ENCODE data around the gene SMAD5. TPM values are rescaled to one million over a fixed set of nuclear protein-coding genes. Genes with fewer than 3 reads are reported as not detected.

SMAD5 gene
- total RNA-seq: 10 to 100 TPM; 26.6 to 54.0 (median 36.0) TPM

DNA sequence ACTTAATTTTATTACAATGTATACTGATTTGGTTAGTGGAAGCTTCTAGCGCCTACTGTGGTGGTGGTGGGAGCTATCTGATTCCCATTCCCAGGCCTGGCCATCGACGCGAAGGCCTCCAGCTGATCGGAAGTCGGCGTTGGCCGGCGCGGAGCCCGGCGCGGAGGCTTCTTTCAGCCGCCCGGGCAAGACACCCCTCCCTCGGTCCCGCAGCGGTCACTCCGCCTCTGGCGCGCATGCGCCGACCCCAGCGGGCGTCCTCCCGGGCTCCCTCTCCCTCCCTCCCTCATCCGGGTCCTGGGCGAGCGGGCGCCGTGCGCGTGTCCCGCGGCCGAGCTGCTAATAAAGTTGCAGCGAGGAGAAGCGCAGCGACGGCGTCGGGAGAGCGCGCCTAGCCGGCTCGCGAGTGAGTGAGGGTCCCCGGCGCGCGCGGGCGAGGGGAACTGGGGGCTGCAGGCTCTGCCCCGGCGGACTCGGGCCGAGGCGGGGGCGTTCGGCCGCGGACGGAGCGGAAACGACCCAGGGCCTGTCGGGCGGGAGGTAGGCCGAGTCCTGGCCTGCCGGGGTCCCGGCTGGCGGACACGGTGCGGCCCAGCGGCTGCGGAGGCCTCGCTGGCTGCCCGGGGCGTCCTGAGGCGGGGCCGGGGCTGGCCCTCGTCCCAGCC is at the start of gene SMAD5:
Gene SMAD5, plus strand, starts transcription at position 289 of the 665 bp plus-strand sequence. CDS start 20,916 bp downstream, outside the sequence.
- in situ Hi-C loops (cut with MboI; ENCODE audit: low pct_unique_long_range_greater_than_20kb in 2 of 9, low sequenced_read_pairs in 9 of 9, unreplicated experiment in 9 of 9): no loop called here
- WGBS, 10 experiments: 0 to 2% (median 0%) methylated on average over 3 to 11 of the region's 81 CpGs; no CpG with 5 or more reads in 6 of the 10 experiments
- H3K4me3 ChIP-seq: peak within 1 kb of the TSS; percentile 89 to 98 (median 93)
- ATAC-seq (replicated peaks in 6 of 8): peak; percentile 83 to 94 (median 91)
- peak within 1 kb of the TSS; percentile 90 to 95 for H3K27ac ChIP-seq
- peaks cover 13 to 20% of the 10 kb centered on the region in 2 donors for H3K4me1 ChIP-seq (replicated peaks in 1 of 2)

- H3K4me1 ChIP-seq (replicated peaks in 1 of 2): peaks cover 3 to 19% of the 10 kb centered on the region in 2 donors
- 57 to 100% (median 89%) methylated on average over 1 of the region's 1 CpG; no CpG with 5 or more reads in 3 of the 10 experiments for WGBS, 10 experiments
- in situ Hi-C loops (cut with MboI; ENCODE audit: low pct_unique_long_range_greater_than_20kb in 2 of 9, low sequenced_read_pairs in 9 of 9, unreplicated experiment in 9 of 9): no loop called here
- ATAC-seq (replicated peaks in 6 of 8): no peak
- H3K4me3 ChIP-seq: no peak overlapping the region
- H3K27ac ChIP-seq: no peak overlapping the region
Observed at GRCh38 chr5:136084698-136085097, 47.9 kb upstream of the SMAD5 start.

- ATAC-seq (replicated peaks in 6 of 8): no peak
- Histone ChIP-seq H3K27ac (no peak overlapping the region), H3K4me3 (no peak overlapping the region), H3K4me1 (replicated peaks in 1 of 2) (peaks cover 6 to 11% of the 10 kb centered on the region in 2 donors)
- 71 to 100% (median 89%) methylated on average over 2 to 5 of the region's 5 CpGs; no CpG with 5 or more reads in 1 of the 10 experiments for WGBS, 10 experiments
- in situ Hi-C loops (cut with MboI; ENCODE audit: low pct_unique_long_range_greater_than_20kb in 2 of 9, low sequenced_read_pairs in 9 of 9, unreplicated experiment in 9 of 9): no loop called here
Observed at GRCh38 chr5:136086783-136087566, 45.7 kb upstream of the SMAD5 start.

- in situ Hi-C loops (cut with MboI; ENCODE audit: low pct_unique_long_range_greater_than_20kb in 2 of 9, low sequenced_read_pairs in 9 of 9, unreplicated experiment in 9 of 9): no loop called here
- Histone ChIP-seq H3K4me1 (replicated peaks in 1 of 2) (peaks cover 2 to 3% of the 10 kb centered on the region in 2 donors), H3K27ac (no peak overlapping the region), H3K4me3 (no peak overlapping the region)
- WGBS, 10 experiments: 4 to 92% (median 88%) methylated on average over 2 to 14 of the region's 16 CpGs; no CpG with 5 or more reads in 1 of the 10 experiments
- ATAC-seq (replicated peaks in 6 of 8): peak in 3 of 8 experiments; percentile 61 to 97 (median 97)
Observed at GRCh38 chr5:136087961-136088871, 44.4 kb upstream of the SMAD5 start.

DNA sequence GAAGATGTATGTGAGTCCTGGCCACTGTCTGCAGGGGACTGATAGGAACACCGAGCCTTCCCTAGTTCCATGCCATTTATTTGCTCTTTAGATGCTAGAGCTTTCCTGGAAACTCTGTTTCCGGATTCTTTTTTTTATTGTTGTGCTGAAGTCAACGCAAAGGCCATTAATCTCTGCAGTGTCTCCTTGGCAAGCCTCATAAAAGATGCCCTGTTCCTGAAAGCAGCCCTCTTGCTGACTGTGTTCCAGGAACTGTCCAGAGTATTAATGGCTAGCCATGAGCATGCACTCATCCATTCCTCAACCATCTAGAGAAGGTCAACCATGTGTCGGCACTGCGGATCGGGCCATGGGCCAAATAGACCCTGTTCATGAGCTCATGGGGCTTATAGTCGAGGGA is 42.9 kb upstream of the SMAD5 start:
- Histone ChIP-seq H3K4me3 (no peak overlapping the region), H3K27ac (no peak overlapping the region), H3K4me1 (replicated peaks in 1 of 2) (peaks cover 2 to 3% of the 10 kb centered on the region in 2 donors)
- in situ Hi-C loops (cut with MboI; ENCODE audit: low pct_unique_long_range_greater_than_20kb in 2 of 9, low sequenced_read_pairs in 9 of 9, unreplicated experiment in 9 of 9): no loop called here
- WGBS, 10 experiments: 6 to 90% (median 64%) methylated on average over 1 to 7 of the region's 7 CpGs
- peak in 5 of 8 experiments; percentile 95 to 99 (median 98) for ATAC-seq (replicated peaks in 6 of 8)

GRCh38 chr5:136090319-136090718 is 42.3 kb upstream of the SMAD5 start:
- in situ Hi-C loops (cut with MboI; ENCODE audit: low pct_unique_long_range_greater_than_20kb in 2 of 9, low sequenced_read_pairs in 9 of 9, unreplicated experiment in 9 of 9): no loop called here
- no peak for ATAC-seq (replicated peaks in 6 of 8)
- Histone ChIP-seq H3K4me1 (replicated peaks in 1 of 2) (peaks cover 2 to 3% of the 10 kb centered on the region in 2 donors), H3K27ac (no peak overlapping the region), H3K4me3 (no peak overlapping the region)
- WGBS, 10 experiments: 80 to 100% (median 89%) methylated on average over 1 to 4 of the region's 4 CpGs; no CpG with 5 or more reads in 1 of the 10 experiments

- ATAC-seq (replicated peaks in 6 of 8): no peak
- H3K27ac ChIP-seq: no peak overlapping the region
- in situ Hi-C loops (cut with MboI; ENCODE audit: low pct_unique_long_range_greater_than_20kb in 2 of 9, low sequenced_read_pairs in 9 of 9, unreplicated experiment in 9 of 9): no loop called here
- H3K4me1 ChIP-seq (replicated peaks in 1 of 2): peaks cover 2 to 3% of the 10 kb centered on the region in 2 donors
- no peak overlapping the region for H3K4me3 ChIP-seq
- WGBS, 10 experiments: 40 to 100% (median 74%) methylated on average over 1 to 3 of the region's 3 CpGs; no CpG with 5 or more reads in 2 of the 10 experiments
Observed at GRCh38 chr5:136094189-136094912, 38.3 kb upstream of the SMAD5 start.

- Histone ChIP-seq H3K4me3 (no peak overlapping the region), H3K27ac (no peak overlapping the region), H3K4me1 (replicated peaks in 1 of 2) (peaks cover 0 to under 1% of the 10 kb centered on the region in 2 donors)
- ATAC-seq (replicated peaks in 6 of 8): no peak
- in situ Hi-C loops (cut with MboI; ENCODE audit: low pct_unique_long_range_greater_than_20kb in 2 of 9, low sequenced_read_pairs in 9 of 9, unreplicated experiment in 9 of 9): no loop called here
- 47 to 100% (median 73%) methylated on average over 1 to 7 of the region's 8 CpGs for WGBS, 10 experiments
Observed at GRCh38 chr5:136094913-136095641, 37.6 kb upstream of the SMAD5 start.

DNA sequence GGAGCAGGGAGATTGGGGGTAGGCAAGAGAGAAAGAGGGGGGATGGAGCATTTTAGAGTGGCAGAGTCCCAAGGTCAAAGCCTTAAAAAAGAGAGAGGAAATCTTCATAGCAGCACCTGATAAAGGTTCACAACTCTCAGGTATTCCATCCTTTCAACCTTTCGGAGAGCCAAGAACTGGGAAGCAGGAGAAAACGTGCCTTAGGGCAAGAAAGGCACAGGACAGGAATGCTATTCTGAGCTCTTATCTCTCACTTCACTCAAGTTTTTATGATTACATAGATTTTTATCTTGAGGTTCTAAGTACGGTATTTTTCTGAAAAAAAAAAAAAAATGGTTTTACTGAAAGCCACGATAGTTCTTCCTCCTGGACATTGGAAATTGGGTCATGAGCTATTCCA is 34.5 kb upstream of the SMAD5 start:
- in situ Hi-C loops (cut with MboI; ENCODE audit: low pct_unique_long_range_greater_than_20kb in 2 of 9, low sequenced_read_pairs in 9 of 9, unreplicated experiment in 9 of 9): no loop called here
- no peak for ATAC-seq (replicated peaks in 6 of 8)

DNA sequence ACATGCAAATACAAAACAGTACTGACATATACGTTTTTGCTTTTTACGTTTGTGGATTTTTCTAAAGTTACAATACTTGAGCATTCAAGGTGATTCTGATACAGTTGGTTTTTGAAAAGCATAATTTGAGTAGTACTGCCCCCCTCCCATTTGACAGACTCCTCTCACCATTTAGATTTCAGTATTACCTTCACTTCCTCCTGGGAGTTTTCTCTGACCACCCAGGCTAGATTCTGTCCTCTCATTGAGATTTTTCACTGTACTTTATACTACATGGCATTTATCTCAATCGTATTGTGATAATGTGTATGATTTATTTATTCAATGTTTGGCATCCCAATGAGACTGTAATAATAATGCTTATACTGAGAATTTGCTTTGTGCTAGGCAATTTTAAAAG is 32.8 kb upstream of the SMAD5 start:
- Histone ChIP-seq H3K4me3 (no peak overlapping the region), H3K27ac (no peak overlapping the region), H3K4me1 (replicated peaks in 1 of 2) (no peaks in the 10 kb centered on the region)
- ATAC-seq (replicated peaks in 6 of 8): no peak
- in situ Hi-C loops (cut with MboI; ENCODE audit: low pct_unique_long_range_greater_than_20kb in 2 of 9, low sequenced_read_pairs in 9 of 9, unreplicated experiment in 9 of 9): no loop called here
- 55 to 100% (median 87%) methylated on average over 2 to 3 of the region's 3 CpGs; no CpG with 5 or more reads in 1 of the 10 experiments for WGBS, 10 experiments

More for the DNA sequence above, 34.5 kb upstream of the SMAD5 start:
- WGBS, 10 experiments: 51 to 100% (median 81%) methylated on average over 1 to 4 of the region's 4 CpGs
- Histone ChIP-seq H3K4me3 (no peak overlapping the region), H3K27ac (no peak overlapping the region), H3K4me1 (replicated peaks in 1 of 2) (no peaks in the 10 kb centered on the region)

DNA sequence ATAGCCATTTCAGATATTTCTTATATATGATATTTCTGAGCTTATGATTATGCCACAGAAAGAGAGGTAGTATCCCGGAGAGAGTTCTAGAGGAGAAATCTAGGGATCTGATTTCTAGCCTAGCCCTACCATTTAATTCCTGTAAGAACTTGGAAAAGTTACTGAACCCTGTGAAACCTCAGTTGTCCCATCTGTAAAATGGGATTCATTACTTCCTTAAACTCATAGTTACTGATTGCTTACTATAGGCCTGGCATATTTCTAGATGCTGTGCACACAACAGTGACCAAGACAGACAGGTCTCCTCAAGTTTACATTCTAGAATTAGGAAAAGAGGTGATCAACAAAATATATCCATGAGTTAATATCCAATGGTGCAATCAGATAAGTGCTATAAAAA is 30.8 kb upstream of the SMAD5 start:
- in situ Hi-C loops (cut with MboI; ENCODE audit: low pct_unique_long_range_greater_than_20kb in 2 of 9, low sequenced_read_pairs in 9 of 9, unreplicated experiment in 9 of 9): no loop called here
- H3K4me3 ChIP-seq: no peak overlapping the region
- no peaks in the 10 kb centered on the region for H3K4me1 ChIP-seq (replicated peaks in 1 of 2)
- no peak for ATAC-seq (replicated peaks in 6 of 8)
- 83 to 100% (median 90%) methylated on average over 1 of the region's 1 CpG; no CpG with 5 or more reads in 5 of the 10 experiments for WGBS, 10 experiments
- H3K27ac ChIP-seq: no peak overlapping the region
